CD4-positive, alpha-beta T cell treated with Interferon alpha-2 for 1 hour (primary cell): Measurements from ENCODE around the gene CTNND1.

Experiments used
- DNase-seq, 2 donors: peaks; one replicate each; pipeline ENCODE4 v3.0.0-alpha.2; 2020 to 2022

Gene CTNND1

GRCh38 chr11:57764021-57764420, 2.4 kb downstream of the CTNND1 start:
- no peak for DNase-seq

GRCh38 chr11:57764566-57764965, 3.0 kb downstream of the CTNND1 start:
- DNase-seq = no peak

GRCh38 chr11:57764972-57765371, 3.4 kb downstream of the CTNND1 start:
- no peak for DNase-seq

GRCh38 chr11:57770793-57771192, 9.2 kb downstream of the CTNND1 start:
- no peak for DNase-seq

GRCh38 chr11:57771365-57771764, 9.8 kb downstream of the CTNND1 start:
- no peak for DNase-seq

- DNase-seq = no peak
Measured at GRCh38 chr11:57772562-57772961, 11.0 kb downstream of the CTNND1 start.

GRCh38 chr11:57773026-57773598, 11.5 kb downstream of the CTNND1 start:
- no peak for DNase-seq

- DNase-seq = no peak
Measured at GRCh38 chr11:57775491-57775890, 13.9 kb downstream of the CTNND1 start.

GRCh38 chr11:57776031-57776521, 14.5 kb downstream of the CTNND1 start:
- DNase-seq = no peak

GRCh38 chr11:57776577-57777210, 15.1 kb downstream of the CTNND1 start:
- no peak for DNase-seq

GRCh38 chr11:57777969-57778317, 16.3 kb downstream of the CTNND1 start:
- no peak for DNase-seq

GRCh38 chr11:57778318-57779037, 16.9 kb downstream of the CTNND1 start:
- no peak for DNase-seq

- no peak for DNase-seq
Measured at GRCh38 chr11:57779276-57779675, 17.7 kb downstream of the CTNND1 start.

- no peak for DNase-seq
Measured at GRCh38 chr11:57781529-57781943, 19.9 kb downstream of the CTNND1 start.

GRCh38 chr11:57785072-57785471, 23.5 kb downstream of the CTNND1 start:
- no peak for DNase-seq

- no peak for DNase-seq
Measured at GRCh38 chr11:57786436-57786835, 24.8 kb downstream of the CTNND1 start.

GRCh38 chr11:57787006-57787604, 25.5 kb downstream of the CTNND1 start:
- no peak for DNase-seq

- DNase-seq = peak in 1 of 2 donors; percentile 14
Measured at GRCh38 chr11:57787920-57788702, 26.5 kb downstream of the CTNND1 start.

GRCh38 chr11:57788703-57789088, 27.1 kb downstream of the CTNND1 start:
- no peak for DNase-seq

GRCh38 chr11:57791321-57792059, 29.9 kb downstream of the CTNND1 start:
- DNase-seq = peak in 1 of 2 donors; percentile 1

- DNase-seq = peak; percentile 91 to 93
Measured at GRCh38 chr11:57792060-57792541, 30.5 kb downstream of the CTNND1 start.

GRCh38 chr11:57792870-57793269, 31.3 kb downstream of the CTNND1 start:
- peak; percentile 13 to 31 for DNase-seq
